Effector CD8-positive, alpha-beta T cell (primary cell): ENCODE results near the gene OBP2A.
"Not testable (repeated sequence)": the region's sequence is repeated elsewhere in the genome, so short reads cannot be mapped to it uniquely, and the experiment has no call there.

Experiments used
- DNase-seq: peaks from one replicate; lab custom pipeline; 2025; lab: John Stamatoyannopoulos, UW
- total RNA-seq, 4 experiments: gene quantifications; one replicate each; lab custom pipeline; 2026; lab: John Stamatoyannopoulos, UW

Gene OBP2A
- total RNA-seq = 0 reads per million in 4 experiments

GRCh38 chr9:135545646-135546176, at the start of gene OBP2A:
Gene OBP2A (plus strand): TSS chr9:135546126. CDS start chr9:135546181, 55 bp downstream.
- DNase-seq = not testable (repeated sequence)

GRCh38 chr9:135498381-135499126, 47.4 kb upstream of the OBP2A start:
- no peak for DNase-seq

GRCh38 chr9:135499326-135500070, 46.4 kb upstream of the OBP2A start:
- DNase-seq = peak; percentile 89

GRCh38 chr9:135500071-135500524, 45.8 kb upstream of the OBP2A start:
- DNase-seq = no peak

GRCh38 chr9:135500525-135501260, 45.2 kb upstream of the OBP2A start, which contains the start of gene MRPS2:
Gene MRPS2 (plus strand): TSS chr9:135500682. CDS start chr9:135500711, 29 bp downstream.
- peak; percentile 71 for DNase-seq

- no peak for DNase-seq
These were observed 44.4 kb upstream of the OBP2A start for GRCh38 chr9:135501261-135502167.

- no peak for DNase-seq
These were observed 43.6 kb upstream of the OBP2A start for GRCh38 chr9:135502168-135502872.

GRCh38 chr9:135502873-135503321, 43.0 kb upstream of the OBP2A start:
- DNase-seq = no peak

GRCh38 chr9:135503371-135504261, 42.3 kb upstream of the OBP2A start:
- DNase-seq = no peak

- peak; percentile 9 for DNase-seq
These were observed 41.4 kb upstream of the OBP2A start for GRCh38 chr9:135504262-135505243.

GRCh38 chr9:135505406-135506187, 40.3 kb upstream of the OBP2A start:
- DNase-seq = no peak

GRCh38 chr9:135506327-135507103, 39.4 kb upstream of the OBP2A start:
- no peak for DNase-seq

- DNase-seq = no peak
These were observed 38.6 kb upstream of the OBP2A start for GRCh38 chr9:135507104-135508035.

- DNase-seq = no peak
These were observed 37.6 kb upstream of the OBP2A start for GRCh38 chr9:135508211-135508820.

GRCh38 chr9:135509458-135509857, 36.5 kb upstream of the OBP2A start:
- DNase-seq = no peak
